Astrocyte (in vitro differentiated cells and primary cell): Measurements from ENCODE around the gene FER.
"Not testable (repeated sequence)": the region's sequence is repeated elsewhere in the genome, so short reads cannot be mapped to it uniquely, and the experiment has no call there.

ENCODE experiments used
- EZH2 ChIP-seq: IDR thresholded peaks from 2 replicates; pipeline ENCODE4 v1.6.1; 2012; ENCODE audit warnings: mild to moderate bottlenecking, low read length, inconsistent platforms; ENCODE audit not compliant: insufficient read depth
- TF ChIP-seq, protein P1 (sequence below): IDR thresholded peaks from 2 replicates; pipeline ENCODE4 v1.5.1; 2011; ENCODE audit warnings: low read depth, mild to moderate bottlenecking, inconsistent platforms, low read length, moderate library complexity; ENCODE audit not compliant: insufficient read depth

DNA sequence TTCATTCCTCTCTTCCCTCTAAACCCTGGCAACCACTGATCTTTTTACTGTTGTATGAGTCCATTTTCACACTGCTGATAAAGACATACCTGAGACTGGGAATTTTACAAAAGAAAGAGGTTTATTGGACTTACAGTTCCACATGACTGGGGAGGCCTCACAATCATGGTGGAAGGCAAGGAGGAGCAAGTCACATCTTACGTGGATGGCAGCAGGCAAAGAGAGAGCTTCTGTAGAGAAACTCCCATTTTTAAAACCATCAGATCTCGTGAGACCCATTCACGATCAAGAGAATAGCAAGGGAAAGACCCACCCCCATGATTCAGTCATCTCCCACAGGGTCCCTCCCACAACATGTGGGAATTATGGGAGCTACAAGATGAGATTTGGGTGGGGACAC is 29.9 kb downstream of the FER start:
- TF ChIP-seq, protein P1, sequence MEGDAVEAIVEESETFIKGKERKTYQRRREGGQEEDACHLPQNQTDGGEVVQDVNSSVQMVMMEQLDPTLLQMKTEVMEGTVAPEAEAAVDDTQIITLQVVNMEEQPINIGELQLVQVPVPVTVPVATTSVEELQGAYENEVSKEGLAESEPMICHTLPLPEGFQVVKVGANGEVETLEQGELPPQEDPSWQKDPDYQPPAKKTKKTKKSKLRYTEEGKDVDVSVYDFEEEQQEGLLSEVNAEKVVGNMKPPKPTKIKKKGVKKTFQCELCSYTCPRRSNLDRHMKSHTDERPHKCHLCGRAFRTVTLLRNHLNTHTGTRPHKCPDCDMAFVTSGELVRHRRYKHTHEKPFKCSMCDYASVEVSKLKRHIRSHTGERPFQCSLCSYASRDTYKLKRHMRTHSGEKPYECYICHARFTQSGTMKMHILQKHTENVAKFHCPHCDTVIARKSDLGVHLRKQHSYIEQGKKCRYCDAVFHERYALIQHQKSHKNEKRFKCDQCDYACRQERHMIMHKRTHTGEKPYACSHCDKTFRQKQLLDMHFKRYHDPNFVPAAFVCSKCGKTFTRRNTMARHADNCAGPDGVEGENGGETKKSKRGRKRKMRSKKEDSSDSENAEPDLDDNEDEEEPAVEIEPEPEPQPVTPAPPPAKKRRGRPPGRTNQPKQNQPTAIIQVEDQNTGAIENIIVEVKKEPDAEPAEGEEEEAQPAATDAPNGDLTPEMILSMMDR = not testable (repeated sequence)
- not testable (repeated sequence) for TF ChIP-seq EZH2
